ENCODE data around the gene CACNG3. TPM values are rescaled to one million over a fixed set of nuclear protein-coding genes. Genes with fewer than 3 reads are reported as not detected.

The CACNG3 gene
- total and polyA plus RNA-seq, 10 donors: not detected

DNA sequence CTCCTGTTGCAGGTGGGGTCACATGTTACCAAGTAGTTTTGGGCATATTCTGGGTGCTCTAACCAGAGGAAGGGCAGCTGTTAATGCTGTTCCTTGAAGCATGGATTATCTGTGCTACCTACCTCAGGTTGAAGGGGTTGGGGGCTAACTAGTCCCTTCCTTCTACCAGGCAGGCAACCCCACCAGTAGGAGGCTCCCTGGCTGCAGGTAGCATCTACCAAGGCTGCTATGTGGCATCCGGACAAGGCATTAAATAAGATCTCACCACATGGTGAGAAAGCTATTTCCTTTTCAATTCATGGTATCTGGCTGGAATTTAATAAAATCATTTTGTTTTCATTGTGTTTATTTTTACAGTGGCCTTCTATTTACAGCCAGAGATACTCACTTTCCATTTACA is 62.5 kb downstream of the CACNG3 start:
- no peak overlapping the region for H3K27ac ChIP-seq
- intact Hi-C loops (cut with DNase I; ENCODE audit: low total_unique reads): no loop called here
- peaks cover 0 to 64% (median 0%) of the 10 kb centered on the region in 7 donors for H3K27me3 ChIP-seq (replicated peaks in 1 of 7)
- no peaks in the 10 kb centered on the region for H3K4me1 ChIP-seq
- H3K4me3 ChIP-seq: no peak overlapping the region
- no peaks in the 10 kb centered on the region for H3K36me3 ChIP-seq
- TF ChIP-seq, protein P1, sequence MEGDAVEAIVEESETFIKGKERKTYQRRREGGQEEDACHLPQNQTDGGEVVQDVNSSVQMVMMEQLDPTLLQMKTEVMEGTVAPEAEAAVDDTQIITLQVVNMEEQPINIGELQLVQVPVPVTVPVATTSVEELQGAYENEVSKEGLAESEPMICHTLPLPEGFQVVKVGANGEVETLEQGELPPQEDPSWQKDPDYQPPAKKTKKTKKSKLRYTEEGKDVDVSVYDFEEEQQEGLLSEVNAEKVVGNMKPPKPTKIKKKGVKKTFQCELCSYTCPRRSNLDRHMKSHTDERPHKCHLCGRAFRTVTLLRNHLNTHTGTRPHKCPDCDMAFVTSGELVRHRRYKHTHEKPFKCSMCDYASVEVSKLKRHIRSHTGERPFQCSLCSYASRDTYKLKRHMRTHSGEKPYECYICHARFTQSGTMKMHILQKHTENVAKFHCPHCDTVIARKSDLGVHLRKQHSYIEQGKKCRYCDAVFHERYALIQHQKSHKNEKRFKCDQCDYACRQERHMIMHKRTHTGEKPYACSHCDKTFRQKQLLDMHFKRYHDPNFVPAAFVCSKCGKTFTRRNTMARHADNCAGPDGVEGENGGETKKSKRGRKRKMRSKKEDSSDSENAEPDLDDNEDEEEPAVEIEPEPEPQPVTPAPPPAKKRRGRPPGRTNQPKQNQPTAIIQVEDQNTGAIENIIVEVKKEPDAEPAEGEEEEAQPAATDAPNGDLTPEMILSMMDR (IDR thresholded peaks at IDR 0.05 in 8 of 11, conservative IDR thresholded peaks at IDR 0.05 in 3 of 11): no peak
- TF ChIP-seq POLR2A (IDR thresholded peaks at IDR 0.05): no peak
- TF ChIP-seq POLR2AphosphoS5 (IDR thresholded peaks at IDR 0.05): no peak
- no peaks in the 10 kb centered on the region for H3K9me3 ChIP-seq
- 23 to 64% (median 42%) methylated on average over 1 of the region's 1 CpG for WGBS, 5 donors
- no peak for DNase-seq

DNA sequence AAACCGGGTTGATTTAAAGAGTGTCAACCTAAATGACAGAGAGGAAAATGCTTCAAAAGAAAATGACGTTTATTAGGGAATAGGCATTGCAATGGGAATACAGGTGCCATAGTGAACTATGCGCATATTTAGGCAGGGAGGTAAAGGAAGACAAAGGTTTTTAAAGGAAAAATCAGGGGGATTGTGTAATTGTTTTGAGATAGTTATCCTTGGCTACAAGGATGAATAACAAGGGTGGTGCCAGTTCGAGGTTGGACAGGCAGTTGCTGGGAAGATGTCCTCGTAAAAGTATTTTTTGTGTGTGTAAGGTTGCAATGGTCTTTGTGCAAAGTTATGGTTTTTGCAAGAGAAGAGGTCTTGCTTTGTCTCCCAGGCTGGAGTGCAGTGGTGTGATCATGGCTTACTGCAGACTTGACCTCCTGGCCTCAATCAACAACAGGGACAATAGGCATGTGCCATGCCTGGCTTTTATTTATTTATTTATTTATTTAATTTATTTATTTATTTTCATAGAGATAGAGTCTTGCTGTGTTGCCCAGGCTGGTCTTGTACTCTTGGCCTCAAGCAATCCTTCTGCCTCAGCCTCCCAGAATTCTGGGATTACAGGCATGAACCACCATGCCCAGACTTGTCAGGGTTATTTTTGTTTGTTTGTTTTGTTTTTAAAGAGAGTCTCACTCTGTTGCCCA is 63.1 kb downstream of the CACNG3 start:
- Histone ChIP-seq H3K27me3 (replicated peaks in 1 of 7) (peaks cover 0 to 70% (median 0%) of the 10 kb centered on the region in 7 donors), H3K9me3 (no peaks in the 10 kb centered on the region), H3K4me3 (no peak overlapping the region), H3K4me1 (no peaks in the 10 kb centered on the region), H3K36me3 (no peaks in the 10 kb centered on the region), H3K27ac (no peak overlapping the region)
- intact Hi-C loops (cut with DNase I; ENCODE audit: low total_unique reads): no loop called here
- 65 to 75% (median 68%) methylated on average over 5 of the region's 5 CpGs for WGBS, 5 donors
- TF ChIP-seq, protein P1 (IDR thresholded peaks at IDR 0.05 in 8 of 11, conservative IDR thresholded peaks at IDR 0.05 in 3 of 11): no peak
- no peak for TF ChIP-seq POLR2A (IDR thresholded peaks at IDR 0.05)
- TF ChIP-seq POLR2AphosphoS5 (IDR thresholded peaks at IDR 0.05): no peak
- no peak for DNase-seq

DNA sequence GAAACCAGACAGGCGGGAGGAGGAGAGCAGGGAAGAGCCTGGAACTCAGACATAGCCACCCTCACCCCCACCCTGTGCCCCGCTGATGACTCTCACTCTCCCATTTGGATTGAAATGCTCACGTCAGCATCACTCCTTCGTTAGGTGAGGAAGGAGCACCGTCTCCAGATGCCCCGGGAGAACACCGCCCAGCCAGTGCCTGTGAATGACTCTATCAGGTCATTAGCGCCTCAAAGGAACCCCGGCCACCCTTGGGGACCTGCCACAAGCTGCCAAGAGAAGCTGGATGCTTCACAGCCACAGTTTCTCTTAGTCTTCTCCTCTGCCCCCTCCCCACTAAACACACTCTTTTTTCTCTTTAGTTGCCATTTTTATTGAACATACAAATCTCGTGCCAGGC is 66.0 kb downstream of the CACNG3 start:
- intact Hi-C loops (cut with DNase I; ENCODE audit: low total_unique reads): no loop called here
- no peak overlapping the region for H3K27ac ChIP-seq
- TF ChIP-seq, protein P1 (IDR thresholded peaks at IDR 0.05 in 8 of 11, conservative IDR thresholded peaks at IDR 0.05 in 3 of 11): no peak
- no peak for TF ChIP-seq POLR2AphosphoS5 (IDR thresholded peaks at IDR 0.05)
- TF ChIP-seq POLR2A (IDR thresholded peaks at IDR 0.05): no peak
- no peaks in the 10 kb centered on the region for H3K9me3 ChIP-seq
- WGBS, 5 donors: 41 to 46% (median 42%) methylated on average over 10 of the region's 10 CpGs
- no peak overlapping the region for H3K4me3 ChIP-seq
- DNase-seq: no peak
- no peaks in the 10 kb centered on the region for H3K36me3 ChIP-seq
- H3K4me1 ChIP-seq: no peaks in the 10 kb centered on the region
- H3K27me3 ChIP-seq (replicated peaks in 1 of 7): peaks cover 0 to 67% (median 0%) of the 10 kb centered on the region in 7 donors

DNA sequence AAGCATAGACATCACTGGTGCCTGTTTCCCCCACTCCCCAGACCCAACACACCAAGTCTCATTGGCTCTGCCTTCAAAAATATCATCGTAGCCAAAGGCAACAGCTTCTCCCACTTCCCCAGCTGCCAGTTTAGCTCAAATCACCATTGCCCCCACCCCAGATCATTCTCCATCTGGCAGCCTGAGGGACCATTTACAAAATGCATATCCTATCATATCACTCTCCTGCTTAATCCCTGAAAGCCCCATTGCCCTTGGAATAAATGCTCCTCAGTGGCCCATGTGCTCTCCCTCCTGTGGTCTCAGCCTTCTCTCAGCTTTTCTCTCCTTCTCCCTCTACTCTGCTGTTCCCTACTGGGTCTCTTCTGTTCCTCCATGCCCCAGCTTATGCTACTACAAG is 68.3 kb downstream of the CACNG3 start:
- H3K4me1 ChIP-seq: no peaks in the 10 kb centered on the region
- intact Hi-C loops (cut with DNase I; ENCODE audit: low total_unique reads): no loop called here
- TF ChIP-seq, protein P1 (IDR thresholded peaks at IDR 0.05 in 8 of 11, conservative IDR thresholded peaks at IDR 0.05 in 3 of 11): no peak
- TF ChIP-seq POLR2A (IDR thresholded peaks at IDR 0.05) (no peak), POLR2AphosphoS5 (IDR thresholded peaks at IDR 0.05) (no peak)
- H3K27me3 ChIP-seq (replicated peaks in 1 of 7): peaks cover 0 to 58% (median 0%) of the 10 kb centered on the region in 7 donors
- H3K27ac ChIP-seq: no peak overlapping the region
- no peaks in the 10 kb centered on the region for H3K9me3 ChIP-seq
- no peak for DNase-seq
- WGBS, 5 donors: 54 to 78% (median 69%) methylated on average over 1 of the region's 1 CpG
- H3K4me3 ChIP-seq: no peak overlapping the region
- H3K36me3 ChIP-seq: no peaks in the 10 kb centered on the region

All from spleen (tissue), 11 donors.